NCI-H2196 (cell line): ENCODE data around the gene TENT4A.

ENCODE experiments used
- DNase-seq: peaks from one replicate; lab custom pipeline; 2025; ENCODE audit not compliant: unreplicated experiment; lab: John Stamatoyannopoulos, UW

TENT4A gene

GRCh38 chr5:6717247-6717646 lies 4.0 kb downstream of the TENT4A start:
- DNase-seq, result no peak

DNA sequence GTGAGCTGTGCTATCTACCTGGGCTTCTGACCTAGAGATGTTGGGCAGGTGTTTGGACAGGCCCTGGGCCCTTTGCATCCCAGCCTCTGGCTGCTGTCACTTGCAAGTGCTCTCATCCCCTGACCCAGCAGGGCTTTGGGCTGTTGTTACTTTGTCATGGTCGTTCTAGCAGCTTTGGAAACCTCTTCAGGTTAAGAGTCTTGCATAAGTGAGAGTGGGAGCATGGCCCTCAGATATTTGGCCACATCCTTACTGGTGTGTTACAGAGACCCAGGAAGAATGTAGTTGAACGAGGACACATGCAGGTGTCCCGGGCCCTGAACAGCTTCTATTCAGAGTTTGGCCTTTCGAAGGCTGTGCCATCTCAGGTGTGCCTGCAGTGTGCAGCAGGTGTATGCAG lies 4.5 kb downstream of the TENT4A start:
- no peak for DNase-seq

- no peak for DNase-seq
Measured at GRCh38 chr5:6718161-6718681, 5.0 kb downstream of the TENT4A start.

DNA sequence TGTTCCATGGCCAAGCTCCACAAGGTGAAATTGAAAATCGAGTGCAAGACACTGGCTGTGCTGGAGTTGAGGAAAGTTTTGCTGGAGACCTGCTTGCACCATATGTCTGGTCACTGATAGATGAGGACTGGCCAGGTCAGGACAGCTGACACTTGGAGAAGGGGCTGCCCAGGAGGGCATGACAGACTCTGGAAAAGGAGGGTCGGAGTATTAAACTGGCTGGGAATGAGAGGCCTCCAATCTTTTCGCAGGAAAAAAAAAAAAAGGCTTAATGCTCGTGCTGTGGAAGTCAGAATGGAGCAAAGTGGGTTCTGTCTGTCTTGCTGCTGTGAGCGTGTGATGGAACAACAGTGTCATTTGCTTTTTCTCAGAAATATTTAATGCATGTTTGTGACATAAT lies 5.5 kb downstream of the TENT4A start:
- no peak for DNase-seq

DNA sequence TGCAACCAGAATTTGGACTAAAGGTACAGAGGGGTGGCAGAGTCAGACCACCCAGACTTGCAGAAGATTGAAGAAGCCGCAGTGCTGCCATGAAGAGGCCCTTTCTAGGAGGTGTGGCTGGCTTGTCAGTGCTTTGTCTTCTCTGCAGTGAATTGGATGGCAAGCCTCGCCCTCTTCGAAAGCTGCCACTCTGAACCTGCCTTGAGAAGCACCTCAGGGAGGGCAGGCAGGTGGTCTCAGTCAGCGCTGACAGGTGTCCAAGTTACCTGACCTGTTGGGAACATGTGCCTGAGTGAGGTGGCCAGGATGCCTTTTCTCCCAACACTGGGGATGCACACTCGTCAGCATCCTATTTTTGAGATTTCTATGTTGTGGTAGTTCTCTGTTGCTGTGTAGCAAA lies 6.2 kb downstream of the TENT4A start:
- DNase-seq, result no peak

DNA sequence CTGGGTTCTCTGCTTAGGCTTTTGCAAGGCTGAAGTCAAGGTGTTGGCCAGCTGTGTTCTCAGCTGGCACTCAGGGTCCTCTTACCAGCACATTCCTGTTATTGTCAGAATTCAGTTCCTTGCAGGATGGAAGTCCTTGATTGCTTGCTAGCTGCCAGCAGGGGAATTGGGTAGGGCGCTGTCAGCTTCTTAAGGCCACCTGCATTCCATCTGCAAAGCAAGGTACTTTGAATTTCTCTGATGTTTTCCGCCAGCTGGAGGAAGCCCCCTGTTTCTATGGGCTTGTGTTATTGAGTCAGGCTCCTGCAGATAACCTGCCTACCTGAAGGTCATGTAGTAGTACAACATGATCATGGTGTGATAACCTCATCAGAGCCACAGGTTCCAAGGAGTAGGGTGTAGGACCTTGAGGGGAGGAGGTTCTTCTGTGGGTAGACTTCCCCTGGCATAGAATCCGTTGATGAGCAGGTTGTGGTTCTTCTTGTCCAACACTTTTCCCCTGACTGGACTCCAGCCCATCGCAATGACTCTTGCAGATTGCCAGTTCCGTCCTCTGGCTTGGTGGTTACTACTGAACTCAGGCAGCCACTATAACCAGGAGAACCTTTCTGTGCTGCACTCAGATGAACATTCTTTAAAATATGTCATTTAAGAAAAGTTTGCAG lies 6.8 kb downstream of the TENT4A start:
- DNase-seq, result no peak

DNA sequence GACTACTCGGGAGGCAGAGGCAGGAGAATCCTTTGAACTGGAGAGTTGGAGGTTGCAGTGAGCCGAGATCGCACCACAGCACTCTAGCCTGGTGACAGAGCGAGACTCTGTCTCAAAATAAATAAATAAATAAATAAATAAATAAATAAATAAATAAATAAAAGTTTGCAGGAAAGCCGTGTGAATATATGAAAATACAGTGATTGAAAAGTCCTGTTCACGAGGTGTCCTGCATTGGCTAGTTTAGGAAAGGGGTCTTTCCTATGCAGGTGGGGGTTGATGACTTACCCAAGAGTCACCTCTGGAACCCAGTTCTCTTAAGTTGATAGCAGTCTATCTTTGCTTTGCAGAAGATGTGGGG lies 7.3 kb downstream of the TENT4A start:
- no peak for DNase-seq

GRCh38 chr5:6721442-6721841 lies 8.2 kb downstream of the TENT4A start:
- no peak for DNase-seq

- no peak for DNase-seq
Measured at GRCh38 chr5:6722015-6722414, 8.8 kb downstream of the TENT4A start.

DNA sequence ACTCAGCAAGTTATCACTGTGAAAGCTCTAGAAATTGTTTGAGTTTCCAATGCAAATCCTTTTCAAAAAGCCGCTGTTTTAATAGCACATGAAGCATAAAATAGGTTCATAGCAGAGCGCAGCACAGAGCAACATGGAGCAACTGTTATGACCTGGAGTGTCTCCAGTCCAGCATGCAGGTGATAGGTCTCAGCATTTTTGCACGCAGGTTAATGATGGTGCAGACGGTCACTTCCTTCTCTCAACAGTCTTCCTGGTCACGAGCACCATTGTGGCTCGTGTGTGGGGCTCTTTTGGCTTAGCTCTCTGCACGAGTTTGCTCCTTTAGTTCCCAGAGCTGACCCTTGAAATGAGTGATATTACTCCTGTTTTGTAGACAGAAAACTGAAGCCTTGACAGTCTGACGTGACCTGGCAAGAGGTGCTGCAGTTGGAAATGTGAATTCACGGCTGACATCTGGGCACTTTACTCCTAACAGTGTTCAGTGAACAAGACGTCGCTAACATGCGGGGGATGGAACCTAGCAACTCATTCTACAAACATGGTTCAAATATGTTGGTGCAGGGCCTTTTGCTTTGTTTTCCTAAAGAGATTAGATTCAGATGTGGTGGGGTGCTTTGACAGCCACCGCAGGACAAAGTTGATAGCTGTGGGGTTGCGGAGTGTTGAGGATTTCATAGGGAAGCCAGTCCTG lies 10.0 kb downstream of the TENT4A start:
- DNase-seq, result no peak

DNA sequence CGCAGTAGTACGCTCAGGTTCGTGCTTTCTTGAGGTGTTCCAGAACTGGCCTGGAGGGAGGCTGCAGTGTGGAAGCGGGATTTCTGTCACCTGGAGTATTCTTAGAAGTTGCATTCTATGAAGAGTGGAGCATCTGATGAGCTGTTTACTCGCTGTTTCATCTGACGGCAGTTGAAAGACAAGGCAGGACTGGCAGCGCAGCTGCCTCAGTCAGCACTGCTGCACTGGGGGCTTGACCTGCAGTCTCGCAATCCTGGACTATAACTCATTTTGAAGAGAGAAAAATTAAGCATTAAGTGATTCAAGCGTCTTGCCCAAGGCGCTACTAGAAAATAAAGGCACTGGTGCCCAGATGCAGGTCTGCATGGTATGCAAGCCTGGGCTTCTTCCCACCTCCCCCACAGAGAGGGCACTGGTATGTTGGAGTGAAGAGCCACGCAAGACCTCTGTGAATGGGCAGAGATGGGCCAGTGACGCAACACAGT lies 10.6 kb downstream of the TENT4A start:
- DNase-seq, result no peak

- no peak for DNase-seq
Measured at GRCh38 chr5:6724321-6724929, 11.2 kb downstream of the TENT4A start.

- no peak for DNase-seq
Measured at GRCh38 chr5:6725421-6725820, 12.2 kb downstream of the TENT4A start.

DNA sequence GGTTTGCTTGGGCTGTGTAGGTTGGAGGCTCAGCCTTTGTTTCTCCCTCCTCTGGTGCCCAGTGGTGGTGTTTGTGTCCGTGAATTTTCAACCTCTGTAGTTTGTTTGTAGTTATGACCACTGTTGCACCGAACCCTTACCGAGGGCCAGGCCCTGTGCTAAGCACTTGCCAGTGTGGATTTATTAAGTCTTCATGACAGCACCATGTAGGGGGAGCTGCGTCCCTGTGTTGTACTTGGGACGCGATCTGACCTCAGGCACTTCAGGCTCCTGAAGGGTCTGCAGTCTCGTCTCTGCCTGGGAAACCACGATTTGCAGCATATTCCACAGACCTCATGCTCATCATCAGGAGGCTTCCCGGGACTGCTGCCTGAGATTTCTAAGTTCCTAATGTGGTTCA lies 12.8 kb downstream of the TENT4A start:
- DNase-seq, result no peak

GRCh38 chr5:6727231-6727630 lies 14.0 kb downstream of the TENT4A start:
- no peak for DNase-seq

- no peak for DNase-seq
Measured at GRCh38 chr5:6728011-6728794, 15.0 kb downstream of the TENT4A start.

DNA sequence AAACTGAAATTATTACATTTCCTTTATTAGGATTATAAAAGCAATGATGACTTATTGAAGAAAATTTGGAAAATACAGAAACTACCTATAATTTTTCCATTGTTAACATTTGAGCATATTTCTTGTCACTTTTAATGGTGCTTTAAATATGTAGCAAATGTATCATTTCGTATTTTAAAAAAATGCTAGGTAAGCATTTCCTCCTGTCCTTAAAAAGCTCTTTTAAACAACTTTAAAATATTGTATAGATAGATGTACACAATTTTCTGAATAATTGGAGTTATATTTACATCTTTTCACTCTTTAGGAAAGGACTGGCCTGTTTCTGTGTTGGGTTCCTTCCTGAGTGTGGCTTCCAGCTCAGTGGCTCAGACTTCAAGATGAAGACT lies 15.6 kb downstream of the TENT4A start:
- DNase-seq, result no peak

DNA sequence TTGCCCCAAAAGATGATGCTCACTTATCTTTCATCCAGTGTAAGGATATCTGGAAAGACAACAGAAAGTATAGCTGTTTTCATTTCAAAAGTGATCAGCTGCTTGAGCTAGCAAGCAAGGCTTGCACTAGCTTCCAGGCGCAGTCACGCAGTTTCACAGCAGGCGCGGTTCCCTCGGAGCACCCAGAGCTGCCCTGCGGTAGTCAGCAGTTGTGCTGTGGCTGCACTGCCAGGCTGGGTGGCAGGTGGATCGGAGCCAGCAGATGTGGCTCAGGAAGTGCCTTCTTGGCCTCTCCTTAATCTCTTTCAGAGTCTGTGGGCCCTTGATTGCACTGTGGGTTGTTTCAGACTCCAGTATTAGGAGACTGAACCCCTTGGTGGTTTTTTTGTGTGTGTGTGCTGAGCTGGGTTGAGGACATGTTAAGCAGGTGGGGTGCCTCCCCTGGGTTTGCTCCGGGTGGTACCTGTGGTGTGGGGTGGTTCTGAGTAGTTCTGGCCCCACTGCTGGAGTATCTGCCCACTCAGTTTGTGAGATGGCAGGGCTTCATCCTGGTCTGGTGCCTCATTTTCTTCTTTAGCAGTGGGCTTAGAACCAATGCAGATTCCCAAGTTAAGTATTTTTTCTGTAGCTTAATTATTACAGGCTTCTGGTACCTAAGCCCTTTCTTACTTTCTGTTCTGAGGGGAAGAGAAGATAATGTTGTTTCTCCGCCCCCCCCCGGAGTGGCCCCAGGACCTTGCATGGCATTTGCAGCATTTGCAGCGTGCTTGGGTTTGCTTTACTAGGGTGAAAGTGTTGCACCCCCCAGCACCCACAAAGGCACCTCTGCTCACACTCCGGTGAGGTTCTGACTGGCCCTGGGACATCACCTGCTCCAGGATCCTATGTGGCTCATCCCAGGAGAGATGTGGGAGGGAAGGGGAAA lies 16.4 kb downstream of the TENT4A start:
- DNase-seq, result no peak

DNA sequence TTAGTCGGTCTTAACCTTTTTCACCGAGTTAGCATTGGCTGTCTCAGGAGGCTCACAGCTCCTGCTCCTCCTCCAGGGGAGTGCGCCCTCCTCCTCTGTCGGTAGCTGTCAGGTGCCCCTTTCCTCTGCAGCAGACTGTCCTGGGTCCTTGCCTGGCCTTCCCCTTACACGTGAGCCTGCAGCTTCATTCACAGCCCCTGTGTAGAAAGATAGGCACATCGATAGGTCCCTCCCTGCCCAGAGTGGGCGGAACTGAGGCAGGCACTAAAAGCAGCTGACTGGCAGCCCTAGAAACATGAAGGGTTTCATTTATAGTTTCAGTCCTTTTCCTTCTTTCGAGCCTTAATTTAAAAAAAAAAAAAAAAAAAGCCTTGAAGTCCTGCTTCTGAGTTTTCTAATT lies 17.2 kb downstream of the TENT4A start:
- DNase-seq, result no peak

DNA sequence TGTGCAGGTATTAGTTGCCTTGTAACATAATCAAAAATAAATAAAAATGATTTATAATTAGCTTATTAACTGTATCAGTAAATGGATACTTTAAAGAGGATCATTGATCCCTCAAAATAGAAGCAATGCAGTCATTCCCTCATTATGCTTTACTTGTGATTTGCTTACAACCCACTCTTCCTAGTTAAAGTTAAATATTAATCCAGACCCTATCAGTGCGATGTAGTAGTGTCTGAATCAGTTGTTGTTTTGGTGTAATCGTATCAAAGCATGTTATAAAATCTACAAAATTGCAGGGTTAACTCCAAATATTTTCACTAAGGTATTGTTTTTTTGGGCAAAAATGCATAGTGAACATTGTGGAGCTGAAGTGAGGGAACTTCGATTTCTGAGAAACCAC lies 17.6 kb downstream of the TENT4A start:
- no peak for DNase-seq
